Muscle layer of colon (tissue), 2 donors: ENCODE measurements around the gene ARHGEF37.
"Not testable (repeated sequence)": the region's sequence is repeated elsewhere in the genome, so short reads cannot be mapped to it uniquely, and the experiment has no call there.

ENCODE experiments used
- H3K27ac ChIP-seq: one replicate; pipeline ENCODE4 v1.7.0; 2013; ENCODE audit warnings: low read depth, mild to moderate bottlenecking, low read length, moderate library complexity
- H3K27me3 ChIP-seq, 2 donors: one replicate each; pipeline ENCODE4 v1.7.0; 2013; ENCODE audit warnings: low read length in 2 of 2, mild to moderate bottlenecking in 2 of 2; ENCODE audit not compliant: insufficient read depth in 2 of 2, control insufficient read depth in 1 of 2
- H3K36me3 ChIP-seq: one replicate; pipeline ENCODE4 v1.7.0; 2013; ENCODE audit warnings: mild to moderate bottlenecking, low read length; ENCODE audit not compliant: insufficient read depth
- H3K4me1 ChIP-seq: one replicate; pipeline ENCODE4 v1.7.0; 2013; ENCODE audit warnings: mild to moderate bottlenecking, low read length; ENCODE audit not compliant: insufficient read depth
- H3K4me3 ChIP-seq, 2 donors: one replicate each; pipeline ENCODE4 v1.7.0; 2013; ENCODE audit warnings: low read length in 2 of 2, low read depth in 1 of 2, mild to moderate bottlenecking in 1 of 2, moderate library complexity in 1 of 2
- H3K9ac ChIP-seq: one replicate; pipeline ENCODE4 v1.7.0; 2013; ENCODE audit warnings: low read length
- H3K9me3 ChIP-seq: one replicate; pipeline ENCODE4 v1.7.0; 2013; ENCODE audit warnings: mild to moderate bottlenecking, low read length
- donor health status: abdominal sarcoma.
- donor health status: Adenocarcinoma of cecum.

The ARHGEF37 gene

GRCh38 chr5:149667829-149668330 lies 86.6 kb downstream of the ARHGEF37 start:
- no peaks in the 10 kb centered on the region for H3K27me3 ChIP-seq
- H3K4me3 ChIP-seq: no peak overlapping the region
- H3K27ac ChIP-seq: no peak overlapping the region
- no peaks in the 10 kb centered on the region for H3K36me3 ChIP-seq
- H3K4me1 ChIP-seq: peaks cover 8% of the 10 kb centered on the region
- H3K9me3 ChIP-seq: no peaks in the 10 kb centered on the region
- no peak overlapping the region for H3K9ac ChIP-seq

GRCh38 chr5:149669273-149669672 lies 88.0 kb downstream of the ARHGEF37 start:
- H3K9ac ChIP-seq, H3K4me3 ChIP-seq, H3K4me1 ChIP-seq, H3K27me3 ChIP-seq, H3K9me3 ChIP-seq, H3K27ac ChIP-seq, H3K36me3 ChIP-seq: not testable (repeated sequence)

GRCh38 chr5:149671544-149671943 lies 90.2 kb downstream of the ARHGEF37 start:
- Histone ChIP-seq H3K4me3 (no peak overlapping the region), H3K36me3 (no peaks in the 10 kb centered on the region), H3K9me3 (no peaks in the 10 kb centered on the region), H3K27me3 (no peaks in the 10 kb centered on the region), H3K4me1 (peaks cover 7% of the 10 kb centered on the region), H3K9ac (no peak overlapping the region), H3K27ac (no peak overlapping the region)

- no peaks in the 10 kb centered on the region for H3K27me3 ChIP-seq
- no peaks in the 10 kb centered on the region for H3K36me3 ChIP-seq
- no peaks in the 10 kb centered on the region for H3K9me3 ChIP-seq
- no peak overlapping the region for H3K4me3 ChIP-seq
- H3K9ac ChIP-seq: no peak overlapping the region
- H3K27ac ChIP-seq: no peak overlapping the region
- H3K4me1 ChIP-seq: peaks cover 7% of the 10 kb centered on the region
These were observed 91.6 kb downstream of the ARHGEF37 start for GRCh38 chr5:149672701-149673476.

GRCh38 chr5:149674686-149675085 lies 93.4 kb downstream of the ARHGEF37 start:
- Histone ChIP-seq H3K27ac (no peak overlapping the region), H3K9me3 (no peaks in the 10 kb centered on the region), H3K27me3 (no peaks in the 10 kb centered on the region), H3K36me3 (no peaks in the 10 kb centered on the region), H3K4me3 (no peak overlapping the region), H3K9ac (no peak overlapping the region), H3K4me1 (peaks cover 7% of the 10 kb centered on the region)

- no peaks in the 10 kb centered on the region for H3K9me3 ChIP-seq
- no peak overlapping the region for H3K9ac ChIP-seq
- no peaks in the 10 kb centered on the region for H3K36me3 ChIP-seq
- H3K27me3 ChIP-seq: no peaks in the 10 kb centered on the region
- H3K4me3 ChIP-seq: no peak overlapping the region
- H3K4me1 ChIP-seq: peaks cover 7% of the 10 kb centered on the region
- no peak overlapping the region for H3K27ac ChIP-seq
These were observed 94.4 kb downstream of the ARHGEF37 start for GRCh38 chr5:149675610-149676201.

- Histone ChIP-seq H3K9me3 (no peaks in the 10 kb centered on the region), H3K36me3 (no peaks in the 10 kb centered on the region), H3K4me1 (peaks cover 4% of the 10 kb centered on the region), H3K27me3 (no peaks in the 10 kb centered on the region), H3K27ac (no peak overlapping the region), H3K4me3 (no peak overlapping the region), H3K9ac (no peak overlapping the region)
These were observed 96.4 kb downstream of the ARHGEF37 start for GRCh38 chr5:149677731-149678130.

- Histone ChIP-seq H3K27ac (no peak overlapping the region), H3K4me1 (no peaks in the 10 kb centered on the region), H3K36me3 (no peaks in the 10 kb centered on the region), H3K27me3 (no peaks in the 10 kb centered on the region), H3K9me3 (no peaks in the 10 kb centered on the region), H3K4me3 (no peak overlapping the region), H3K9ac (no peak overlapping the region)
These were observed 98.8 kb downstream of the ARHGEF37 start for GRCh38 chr5:149679876-149680809.

GRCh38 chr5:149680810-149681221 lies 99.5 kb downstream of the ARHGEF37 start:
- Histone ChIP-seq H3K27ac (no peak overlapping the region), H3K9me3 (no peaks in the 10 kb centered on the region), H3K4me1 (no peaks in the 10 kb centered on the region), H3K36me3 (no peaks in the 10 kb centered on the region), H3K27me3 (no peaks in the 10 kb centered on the region), H3K9ac (no peak overlapping the region), H3K4me3 (no peak overlapping the region)

GRCh38 chr5:149681252-149681651 lies 100.0 kb downstream of the ARHGEF37 start:
- Histone ChIP-seq H3K27me3 (no peaks in the 10 kb centered on the region), H3K4me1 (no peaks in the 10 kb centered on the region), H3K36me3 (no peaks in the 10 kb centered on the region), H3K4me3 (no peak overlapping the region), H3K9ac (no peak overlapping the region), H3K27ac (no peak overlapping the region), H3K9me3 (no peaks in the 10 kb centered on the region)

GRCh38 chr5:149681922-149682321 lies 100.6 kb downstream of the ARHGEF37 start:
- Histone ChIP-seq H3K4me1 (no peaks in the 10 kb centered on the region), H3K36me3 (no peaks in the 10 kb centered on the region), H3K27me3 (no peaks in the 10 kb centered on the region), H3K9ac (no peak overlapping the region), H3K4me3 (no peak overlapping the region), H3K9me3 (no peaks in the 10 kb centered on the region), H3K27ac (no peak overlapping the region)
